HG03457 (cell line): Measurements from ENCODE around the gene NOS3.
"Not testable (repeated sequence)": the region's sequence is repeated elsewhere in the genome, so short reads cannot be mapped to it uniquely, and the experiment has no call there.

Experiments
- ATAC-seq: cut with Tn5 transposase; IDR thresholded peaks from one replicate; pipeline ENCODE4 v1.9.1; 2021; ENCODE audit warnings: moderate number of reproducible peaks; ENCODE audit not compliant: unreplicated experiment

NOS3 gene

GRCh38 chr7:150997817-150998216 lies 7.0 kb downstream of the NOS3 start:
- ATAC-seq = no peak

GRCh38 chr7:150998341-150998740 lies 7.5 kb downstream of the NOS3 start:
- ATAC-seq = no peak

GRCh38 chr7:150999001-150999400 lies 8.2 kb downstream of the NOS3 start:
- ATAC-seq = no peak

GRCh38 chr7:150999497-151000230 lies 8.8 kb downstream of the NOS3 start:
- no peak for ATAC-seq

GRCh38 chr7:151000897-151001495 lies 10.2 kb downstream of the NOS3 start:
- no peak for ATAC-seq

- ATAC-seq = no peak
These were observed 10.7 kb downstream of the NOS3 start for GRCh38 chr7:151001546-151001945.

- ATAC-seq = no peak
These were observed 12.8 kb downstream of the NOS3 start for GRCh38 chr7:151003572-151003971.

GRCh38 chr7:151005566-151005965 lies 14.7 kb downstream of the NOS3 start:
- ATAC-seq = no peak

- no peak for ATAC-seq
These were observed 15.9 kb downstream of the NOS3 start for GRCh38 chr7:151006590-151007300.

- ATAC-seq = no peak
These were observed 16.7 kb downstream of the NOS3 start for GRCh38 chr7:151007469-151007898.

GRCh38 chr7:151008143-151008510 lies 17.3 kb downstream of the NOS3 start:
- ATAC-seq = no peak

- ATAC-seq = no peak
These were observed 17.9 kb downstream of the NOS3 start for GRCh38 chr7:151008511-151009323.

- no peak for ATAC-seq
These were observed 18.7 kb downstream of the NOS3 start for GRCh38 chr7:151009327-151010036.

GRCh38 chr7:151010037-151010306 lies 19.2 kb downstream of the NOS3 start:
- ATAC-seq = no peak

- no peak for ATAC-seq
These were observed 19.7 kb downstream of the NOS3 start for GRCh38 chr7:151010307-151011096.

GRCh38 chr7:151011097-151011409 lies 20.2 kb downstream of the NOS3 start:
- ATAC-seq = no peak

GRCh38 chr7:151011616-151012015 lies 20.8 kb downstream of the NOS3 start:
- not testable (repeated sequence) for ATAC-seq

GRCh38 chr7:151012031-151012692 lies 21.3 kb downstream of the NOS3 start:
- ATAC-seq = no peak

- ATAC-seq = no peak
These were observed 22.1 kb downstream of the NOS3 start for GRCh38 chr7:151012911-151013347.

GRCh38 chr7:151013356-151013732 lies 22.5 kb downstream of the NOS3 start:
- no peak for ATAC-seq
